ENCODE measurements around the gene IGF2BP2.

DNA sequence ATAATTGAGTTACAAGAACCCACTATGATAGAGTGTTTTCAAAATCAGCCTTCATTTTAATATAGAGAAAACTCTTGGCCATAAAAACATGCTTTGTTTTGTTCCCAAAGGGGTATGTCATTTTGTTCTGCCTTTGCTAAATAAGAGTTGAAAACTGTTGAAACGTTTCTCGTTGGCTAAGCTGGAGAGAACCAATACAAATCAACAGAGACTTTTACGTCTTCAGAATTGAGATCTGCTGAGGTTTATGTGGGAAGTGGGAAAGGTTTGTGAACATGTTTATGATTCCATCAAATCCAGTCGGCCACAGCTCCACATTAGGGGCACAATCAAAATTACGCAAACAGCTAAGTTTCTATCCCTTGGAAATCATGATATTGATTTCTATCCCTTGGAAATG is 102.0 kb downstream of the IGF2BP2 start:
- no peak for TF ChIP-seq EZH2phosphoT487 (IDR thresholded peaks at IDR 0.05; ENCODE audit: low read depth, severe bottlenecking, unreplicated experiment)
- no peak for TF ChIP-seq CTCF (IDR thresholded peaks at IDR 0.05; ENCODE audit: poor library complexity)

Data from hepatocyte (in vitro differentiated cells).